Measurements from ENCODE around the gene MYLK3.

Gene MYLK3

GRCh38 chr16:46728806-46729205 lies 19.3 kb downstream of the MYLK3 start:
- DNase-seq (ENCODE audit: low read depth): no peak
- TF ChIP-seq CTCF (IDR thresholded peaks at IDR 0.05; ENCODE audit: insufficient read depth, low read depth, low read length, missing control alignments): no peak
- H3K4me3 ChIP-seq (ENCODE audit: low read length): no peak overlapping the region

- no peak for DNase-seq (ENCODE audit: low read depth)
- no peak overlapping the region for H3K4me3 ChIP-seq (ENCODE audit: low read length)
- TF ChIP-seq CTCF (IDR thresholded peaks at IDR 0.05; ENCODE audit: insufficient read depth, low read depth, low read length, missing control alignments): no peak
Measured at GRCh38 chr16:46727630-46728029, 20.5 kb downstream of the MYLK3 start.

- no peak for DNase-seq (ENCODE audit: low read depth)
- H3K4me3 ChIP-seq (ENCODE audit: low read length): no peak overlapping the region
- TF ChIP-seq CTCF (IDR thresholded peaks at IDR 0.05; ENCODE audit: insufficient read depth, low read depth, low read length, missing control alignments): no peak
Measured at GRCh38 chr16:46727184-46727583, 21.0 kb downstream of the MYLK3 start.

- DNase-seq (ENCODE audit: low read depth): no peak
- TF ChIP-seq CTCF (IDR thresholded peaks at IDR 0.05; ENCODE audit: insufficient read depth, low read depth, low read length, missing control alignments): no peak
- no peak overlapping the region for H3K4me3 ChIP-seq (ENCODE audit: low read length)
Measured at GRCh38 chr16:46721885-46722284, 26.3 kb downstream of the MYLK3 start.

GRCh38 chr16:46720619-46721018 lies 27.5 kb downstream of the MYLK3 start:
- no peak for TF ChIP-seq CTCF (IDR thresholded peaks at IDR 0.05; ENCODE audit: insufficient read depth, low read depth, low read length, missing control alignments)
- H3K4me3 ChIP-seq (ENCODE audit: low read length): no peak overlapping the region
- no peak for DNase-seq (ENCODE audit: low read depth)

GRCh38 chr16:46719528-46719927 lies 28.6 kb downstream of the MYLK3 start:
- H3K4me3 ChIP-seq (ENCODE audit: low read length): no peak overlapping the region
- DNase-seq (ENCODE audit: low read depth): no peak
- TF ChIP-seq CTCF (IDR thresholded peaks at IDR 0.05; ENCODE audit: insufficient read depth, low read depth, low read length, missing control alignments): no peak

- DNase-seq (ENCODE audit: low read depth): no peak
- no peak for TF ChIP-seq CTCF (IDR thresholded peaks at IDR 0.05; ENCODE audit: insufficient read depth, low read depth, low read length, missing control alignments)
- no peak overlapping the region for H3K4me3 ChIP-seq (ENCODE audit: low read length)
Measured at GRCh38 chr16:46718214-46718613, 29.9 kb downstream of the MYLK3 start.
